GM12801 (cell line): ENCODE data around the gene SMIM23.

Experiments used
- TF ChIP-seq, protein P1 (sequence below): IDR thresholded peaks from one replicate; pipeline ENCODE4 v1.5.1; 2011; ENCODE audit warnings: control low read depth; ENCODE audit not compliant: insufficient read length; ENCODE audit errors: extremely low read depth

Gene SMIM23

DNA sequence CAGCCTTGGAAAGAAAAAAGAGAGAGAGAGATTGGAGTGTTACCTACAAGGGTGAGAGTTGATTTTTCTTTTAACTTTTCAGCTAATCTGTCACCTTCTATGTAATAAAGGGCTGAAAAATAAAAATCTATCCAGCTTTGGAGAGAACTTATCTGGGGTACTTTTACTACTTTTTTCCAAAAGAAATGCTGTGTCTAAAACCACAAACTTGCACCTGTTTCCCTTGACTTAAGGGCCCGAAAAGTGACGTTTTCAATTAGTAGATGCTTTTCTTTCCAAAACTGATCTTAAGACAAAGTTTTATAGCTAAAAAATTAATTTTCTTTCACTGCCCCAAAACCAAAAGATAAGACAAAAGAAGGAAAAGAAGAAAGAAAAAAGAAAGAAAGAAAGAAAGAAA, 48.8 kb downstream of the SMIM23 start:
- TF ChIP-seq, protein P1, sequence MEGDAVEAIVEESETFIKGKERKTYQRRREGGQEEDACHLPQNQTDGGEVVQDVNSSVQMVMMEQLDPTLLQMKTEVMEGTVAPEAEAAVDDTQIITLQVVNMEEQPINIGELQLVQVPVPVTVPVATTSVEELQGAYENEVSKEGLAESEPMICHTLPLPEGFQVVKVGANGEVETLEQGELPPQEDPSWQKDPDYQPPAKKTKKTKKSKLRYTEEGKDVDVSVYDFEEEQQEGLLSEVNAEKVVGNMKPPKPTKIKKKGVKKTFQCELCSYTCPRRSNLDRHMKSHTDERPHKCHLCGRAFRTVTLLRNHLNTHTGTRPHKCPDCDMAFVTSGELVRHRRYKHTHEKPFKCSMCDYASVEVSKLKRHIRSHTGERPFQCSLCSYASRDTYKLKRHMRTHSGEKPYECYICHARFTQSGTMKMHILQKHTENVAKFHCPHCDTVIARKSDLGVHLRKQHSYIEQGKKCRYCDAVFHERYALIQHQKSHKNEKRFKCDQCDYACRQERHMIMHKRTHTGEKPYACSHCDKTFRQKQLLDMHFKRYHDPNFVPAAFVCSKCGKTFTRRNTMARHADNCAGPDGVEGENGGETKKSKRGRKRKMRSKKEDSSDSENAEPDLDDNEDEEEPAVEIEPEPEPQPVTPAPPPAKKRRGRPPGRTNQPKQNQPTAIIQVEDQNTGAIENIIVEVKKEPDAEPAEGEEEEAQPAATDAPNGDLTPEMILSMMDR = no peak

DNA sequence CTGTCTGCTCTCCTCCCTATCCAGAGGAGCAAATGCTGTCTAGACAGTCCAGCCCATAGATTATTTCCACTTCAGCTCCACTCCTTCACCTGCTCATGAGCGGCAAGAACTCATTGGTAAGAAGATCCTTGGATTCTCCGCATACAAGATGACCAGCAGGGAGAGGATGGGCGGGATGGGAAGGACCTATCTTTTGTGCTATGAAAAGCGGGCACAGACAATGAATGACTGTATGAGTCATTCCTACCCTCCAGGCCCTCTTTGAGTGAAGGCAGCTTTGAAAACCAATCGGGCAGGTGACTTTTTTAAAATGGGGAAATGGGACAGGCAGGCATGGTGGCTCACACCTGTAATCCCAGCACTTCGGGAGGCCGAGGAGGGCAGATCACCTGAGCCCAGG, 49.4 kb downstream of the SMIM23 start:
- TF ChIP-seq, protein P1 = no peak

DNA sequence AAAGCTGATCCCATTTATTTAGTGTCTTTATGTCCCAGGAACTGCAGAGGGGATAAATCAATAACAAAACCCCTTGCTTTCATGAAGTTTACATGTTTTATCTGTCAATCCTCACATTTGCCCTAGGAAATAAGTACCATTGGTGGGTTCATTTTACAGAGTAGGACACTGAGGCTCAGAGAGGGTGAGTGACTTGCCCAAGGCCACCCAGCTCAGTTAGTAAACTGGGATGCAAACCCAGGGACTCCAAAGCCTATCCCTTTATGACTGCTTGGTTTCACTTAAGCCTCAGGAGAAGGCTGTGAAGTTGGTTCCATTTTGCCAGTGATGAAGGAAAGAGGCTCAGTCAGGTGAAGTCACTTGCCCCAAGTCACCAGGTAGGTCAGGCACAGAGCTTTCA, 51.9 kb downstream of the SMIM23 start:
- TF ChIP-seq, protein P1 = no peak

DNA sequence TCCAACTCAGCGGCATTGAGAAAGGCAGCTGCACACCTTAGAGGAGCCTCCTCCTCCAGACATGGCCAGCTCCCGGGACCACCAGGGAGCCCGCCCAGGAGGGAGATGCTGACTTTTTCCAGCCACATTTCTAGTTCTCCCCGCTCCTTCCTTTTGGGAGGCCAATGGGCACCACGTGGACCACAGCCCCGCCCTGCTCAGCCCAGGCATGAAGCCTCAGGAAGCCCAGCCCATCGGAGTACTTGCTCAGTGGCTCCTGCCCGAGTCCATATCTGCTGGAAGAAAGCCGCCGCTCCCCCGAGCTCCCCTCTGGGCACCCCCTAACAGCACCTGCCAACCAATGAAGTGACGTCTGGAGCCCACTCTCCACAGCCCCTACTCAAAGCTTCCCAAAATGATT, 52.4 kb downstream of the SMIM23 start:
- TF ChIP-seq, protein P1 = no peak

DNA sequence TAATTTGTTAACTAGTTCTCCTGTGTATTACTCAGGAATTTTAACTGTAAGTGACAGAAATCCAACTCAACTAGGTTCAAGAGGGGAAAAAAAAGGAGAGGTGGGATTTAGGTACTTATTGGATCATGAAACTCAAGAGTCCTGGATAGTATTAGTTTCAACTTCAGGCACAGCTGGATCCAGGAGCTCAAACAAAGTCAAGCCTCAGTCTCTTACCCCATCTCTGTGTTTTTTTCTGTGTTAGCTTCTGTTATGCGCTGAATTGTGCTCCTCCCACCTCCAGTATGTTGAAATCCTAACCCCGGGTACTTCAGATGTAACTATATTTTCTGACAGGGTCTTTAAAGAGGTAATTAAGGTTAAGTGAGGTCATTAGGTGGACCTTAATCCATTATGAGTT, 53.5 kb downstream of the SMIM23 start:
- TF ChIP-seq, protein P1 = no peak

DNA sequence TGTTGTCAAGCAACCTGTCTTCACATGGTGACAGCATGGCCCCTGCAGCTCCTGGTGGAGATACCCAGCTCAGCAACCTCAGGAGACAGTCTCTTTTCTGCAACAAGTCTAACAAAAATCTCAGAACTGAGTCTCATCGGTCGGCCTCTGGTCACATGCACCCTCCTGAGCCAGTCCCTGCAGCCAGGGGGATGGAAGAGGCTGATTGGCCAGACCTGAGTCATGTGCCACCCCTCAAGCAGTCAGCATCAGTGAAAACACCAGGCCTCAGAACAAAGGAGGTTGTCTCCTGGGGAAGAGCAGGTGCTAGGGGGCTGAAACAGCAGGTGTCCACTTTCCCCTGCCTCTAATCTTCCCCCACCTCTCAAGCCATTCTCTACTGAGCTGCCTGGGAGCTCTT, 54.4 kb downstream of the SMIM23 start:
- TF ChIP-seq, protein P1 = no peak
